22Rv1 (cell line): Measurements from ENCODE around the gene ZNF83.

Experiments used
- ZFX ChIP-seq: fragments of 450-650 bp; IDR thresholded peaks from 2 replicates; pipeline ENCODE4 v1.6.1; 2017; ENCODE audit warnings: antibody characterized with exemption, borderline replicate concordance
- TF ChIP-seq, protein P1 (sequence below): fragments of 450-650 bp; IDR thresholded peaks from 2 replicates; pipeline ENCODE4 v1.5.1; 2017; ENCODE audit warnings: mild to moderate bottlenecking

DNA sequence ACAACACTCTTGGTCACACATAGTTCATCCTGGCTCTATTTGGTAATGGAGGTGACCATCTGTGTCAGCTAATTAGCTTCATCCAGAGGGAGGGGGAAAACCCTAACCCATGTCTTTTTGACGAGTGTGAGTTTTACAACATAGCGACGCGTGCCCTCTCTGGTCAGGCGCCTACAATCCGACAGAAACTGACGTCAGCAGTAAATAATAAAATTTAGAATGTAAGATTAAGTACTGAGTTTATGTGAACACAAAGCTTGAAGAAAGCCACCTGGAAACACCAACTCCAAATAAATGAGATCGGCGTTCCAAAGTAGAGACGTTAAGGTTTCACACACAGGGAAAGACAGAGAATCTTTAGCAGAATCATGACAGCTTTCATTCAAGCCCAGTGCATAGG, 1.8 kb upstream of the ZNF83 start:
- TF ChIP-seq, protein P1, sequence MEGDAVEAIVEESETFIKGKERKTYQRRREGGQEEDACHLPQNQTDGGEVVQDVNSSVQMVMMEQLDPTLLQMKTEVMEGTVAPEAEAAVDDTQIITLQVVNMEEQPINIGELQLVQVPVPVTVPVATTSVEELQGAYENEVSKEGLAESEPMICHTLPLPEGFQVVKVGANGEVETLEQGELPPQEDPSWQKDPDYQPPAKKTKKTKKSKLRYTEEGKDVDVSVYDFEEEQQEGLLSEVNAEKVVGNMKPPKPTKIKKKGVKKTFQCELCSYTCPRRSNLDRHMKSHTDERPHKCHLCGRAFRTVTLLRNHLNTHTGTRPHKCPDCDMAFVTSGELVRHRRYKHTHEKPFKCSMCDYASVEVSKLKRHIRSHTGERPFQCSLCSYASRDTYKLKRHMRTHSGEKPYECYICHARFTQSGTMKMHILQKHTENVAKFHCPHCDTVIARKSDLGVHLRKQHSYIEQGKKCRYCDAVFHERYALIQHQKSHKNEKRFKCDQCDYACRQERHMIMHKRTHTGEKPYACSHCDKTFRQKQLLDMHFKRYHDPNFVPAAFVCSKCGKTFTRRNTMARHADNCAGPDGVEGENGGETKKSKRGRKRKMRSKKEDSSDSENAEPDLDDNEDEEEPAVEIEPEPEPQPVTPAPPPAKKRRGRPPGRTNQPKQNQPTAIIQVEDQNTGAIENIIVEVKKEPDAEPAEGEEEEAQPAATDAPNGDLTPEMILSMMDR = no peak
- no peak for TF ChIP-seq ZFX
